Hair follicular keratinocyte (primary cell): ENCODE results near the gene RUVBL2. TPM values are rescaled to one million over a fixed set of nuclear protein-coding genes. Genes with fewer than 3 reads are reported as not detected.

ENCODE experiments used
- total RNA-seq: library from RNA; depleted of rRNA; stranded (reverse); fragments of >200 nt; gene quantifications from 2 replicates; pipeline ENCODE4 v1.2.3, GENCODE V29; 2015

RUVBL2 gene
- 231 and 392 TPM in 2 replicates for total RNA-seq

GRCh38 chr19:48993175-48994034 is at the start of gene RUVBL2, which contains the start of gene GYS1:
Gene RUVBL2, plus strand, starts transcription at chr19:48993887. Its CDS starts 25 bp downstream, at chr19:48993912.
Gene GYS1, minus strand, starts transcription at chr19:48993309. Its CDS starts 197 bp downstream, at chr19:48993112.

GRCh38 chr19:48954595-48955307 is 38.9 kb upstream of the RUVBL2 start, which contains the start of gene BAX:
Gene BAX, plus strand, starts transcription at chr19:48954875. Its CDS starts 54 bp downstream, at chr19:48954929.

GRCh38 chr19:48965040-48965805 is 28.5 kb upstream of the RUVBL2 start, which contains the start of gene FTL:
Gene FTL, plus strand, starts transcription at chr19:48965309. Its CDS starts 199 bp downstream, at chr19:48965508.

GRCh38 chr19:49017041-49017665 is 23.5 kb downstream of the RUVBL2 start, which contains the start of gene LHB:
Gene LHB, minus strand, starts transcription at chr19:49017091. Its CDS starts 10 bp downstream, at chr19:49017081.

GRCh38 chr19:49024233-49024632 is 30.5 kb downstream of the RUVBL2 start, which contains the start of gene CGB3:
Gene CGB3, minus strand, starts transcription at chr19:49024333. Its CDS starts 362 bp downstream, at chr19:49023971.

GRCh38 chr19:49031642-49032301 is 38.1 kb downstream of the RUVBL2 start, which contains the start of gene CGB2:
Gene CGB2, plus strand, starts transcription at chr19:49031890. Its CDS starts 206 bp downstream, at chr19:49032096.

GRCh38 chr19:49036815-49037214 is 43.1 kb downstream of the RUVBL2 start, which contains the start of gene CGB1:
Gene CGB1, minus strand, starts transcription at chr19:49036895. Its CDS starts 184 bp downstream, at chr19:49036711.

GRCh38 chr19:49043548-49043947 is 49.9 kb downstream of the RUVBL2 start, which contains the start of gene CGB5:
Gene CGB5, plus strand, starts transcription at chr19:49043848. Its CDS starts 362 bp downstream, at chr19:49044210.

GRCh38 chr19:49049011-49049410 is 55.3 kb downstream of the RUVBL2 start, which contains the start of gene CGB8:
Gene CGB8, minus strand, starts transcription at chr19:49049111. Its CDS starts 372 bp downstream, at chr19:49048739.

GRCh38 chr19:49057636-49058234 is 64.0 kb downstream of the RUVBL2 start, which contains the start of gene CGB7:
Gene CGB7, minus strand, starts transcription at chr19:49057749. Its CDS starts 2,374 bp downstream, at chr19:49055375.

GRCh38 chr19:49064768-49065611 is 71.3 kb downstream of the RUVBL2 start, which contains the start of gene NTF4:
Gene NTF4, minus strand, starts transcription at chr19:49064818. Its CDS starts 2,821 bp downstream, at chr19:49061997.

Other genes with a start within 250 kb of the RUVBL2 start
- gene IZUMO1, start 247.0 kb upstream of the RUVBL2 start, total RNA-seq = 0.04 and 0.23 TPM in 2 replicates
- 7.3 and 11.6 TPM in 2 replicates for gene FUT1, start 241.2 kb upstream of the RUVBL2 start, total RNA-seq
- gene FGF21, start 238.4 kb upstream of the RUVBL2 start, total RNA-seq = not detected in 2 replicates
- gene BCAT2, start 182.9 kb upstream of the RUVBL2 start, total RNA-seq = 63.9 and 77.8 TPM in 2 replicates
- 0.23 and 1.2 TPM in 2 replicates for gene HSD17B14, start 157.4 kb upstream of the RUVBL2 start, total RNA-seq
- gene PLEKHA4, start 125.3 kb upstream of the RUVBL2 start, total RNA-seq = 7.4 and 11.0 TPM in 2 replicates
- gene PPP1R15A, start 121.5 kb upstream of the RUVBL2 start, total RNA-seq = 22.4 and 61.8 TPM in 2 replicates
- not detected in 2 replicates for gene TULP2, start 95.1 kb upstream of the RUVBL2 start, total RNA-seq
- gene NUCB1, start 93.6 kb upstream of the RUVBL2 start, total RNA-seq = 214 and 343 TPM in 2 replicates
- 0.11 and 1.2 TPM in 2 replicates for gene DHDH, start 60.2 kb upstream of the RUVBL2 start, total RNA-seq
- gene BAX, start 39.0 kb upstream of the RUVBL2 start, total RNA-seq = 92.1 and 106 TPM in 2 replicates
- 713 and 910 TPM in 2 replicates for gene FTL, start 28.6 kb upstream of the RUVBL2 start, total RNA-seq
- 46.7 and 54.8 TPM in 2 replicates for gene GYS1, start 578 bp upstream of the RUVBL2 start, total RNA-seq
- not detected in 2 replicates for gene LHB, start 23.2 kb downstream of the RUVBL2 start, total RNA-seq
- gene CGB3, start 30.4 kb downstream of the RUVBL2 start, total RNA-seq = not detected in 2 replicates
- gene CGB2, start 38.0 kb downstream of the RUVBL2 start, total RNA-seq = 0.99 TPM in 1 of 2 replicates, not detected in the other
- gene CGB1, start 43.0 kb downstream of the RUVBL2 start, total RNA-seq = not detected in 2 replicates
- not detected in 2 replicates for gene CGB5, start 50.0 kb downstream of the RUVBL2 start, total RNA-seq
- gene CGB8, start 55.2 kb downstream of the RUVBL2 start, total RNA-seq = not detected in 2 replicates
- 0.30 and 8.4 TPM in 2 replicates for gene CGB7, start 63.9 kb downstream of the RUVBL2 start, total RNA-seq
- 4.9 and 5.7 TPM in 2 replicates for gene NTF4, start 70.9 kb downstream of the RUVBL2 start, total RNA-seq
- not detected in 2 replicates for gene KCNA7, start 78.8 kb downstream of the RUVBL2 start, total RNA-seq
- 114 and 271 TPM in 2 replicates for gene SNRNP70, start 91.6 kb downstream of the RUVBL2 start, total RNA-seq
- 2.9 and 5.7 TPM in 2 replicates for gene LIN7B, start 120.5 kb downstream of the RUVBL2 start, total RNA-seq
- gene C19orf73, start 125.3 kb downstream of the RUVBL2 start, total RNA-seq = 4.1 and 5.4 TPM in 2 replicates
- 4.0 and 6.6 TPM in 2 replicates for gene PPFIA3, start 125.7 kb downstream of the RUVBL2 start, total RNA-seq
- gene HRC, start 161.5 kb downstream of the RUVBL2 start, total RNA-seq = not detected in 2 replicates
- gene TRPM4, start 163.9 kb downstream of the RUVBL2 start, total RNA-seq = 17.2 and 32.5 TPM in 2 replicates